Subcutaneous abdominal adipose tissue (tissue), 5 donors: Measurements from ENCODE around the gene CEP112.

ENCODE experiments used
- H3K27ac ChIP-seq: one replicate; pipeline ENCODE4 v1.7.0; 2013; ENCODE audit warnings: low read depth, mild to moderate bottlenecking, inconsistent platforms, low read length, moderate library complexity
- H3K27me3 ChIP-seq, 5 donors: one replicate each; pipeline ENCODE4 v1.7.0; 2013; ENCODE audit warnings: low read length in 5 of 5, inconsistent platforms in 1 of 5; ENCODE audit not compliant: control insufficient read depth in 5 of 5, insufficient read depth in 4 of 5
- H3K36me3 ChIP-seq, 5 donors: one replicate each; pipeline ENCODE4 v1.7.0; 2013; ENCODE audit warnings: low read length in 5 of 5; ENCODE audit not compliant: control insufficient read depth in 5 of 5, insufficient read depth in 5 of 5
- H3K4me1 ChIP-seq, 5 donors: one replicate each; pipeline ENCODE4 v1.7.0; 2013; ENCODE audit warnings: low read length in 5 of 5, mild to moderate bottlenecking in 3 of 5, moderate library complexity in 1 of 5; ENCODE audit not compliant: control insufficient read depth in 5 of 5, insufficient read depth in 5 of 5
- H3K4me3 ChIP-seq, 5 donors: one replicate each; pipeline ENCODE4 v1.7.0; 2013; ENCODE audit warnings: low read length in 5 of 5, low read depth in 1 of 5
- H3K9ac ChIP-seq, 5 donors: one replicate each; pipeline ENCODE4 v1.7.0; 2013; ENCODE audit warnings: low read length in 5 of 5, mild to moderate bottlenecking in 4 of 5, moderate library complexity in 3 of 5
- H3K9me3 ChIP-seq, 5 donors: one replicate each; pipeline ENCODE4 v1.7.0; 2013; ENCODE audit warnings: low read length in 5 of 5; ENCODE audit not compliant: control insufficient read depth in 5 of 5
- donor health status: healthy.
- donor health status: healthy.
- donor health status: healthy.
- donor health status: healthy.
- donor health status: healthy.

Gene CEP112

DNA sequence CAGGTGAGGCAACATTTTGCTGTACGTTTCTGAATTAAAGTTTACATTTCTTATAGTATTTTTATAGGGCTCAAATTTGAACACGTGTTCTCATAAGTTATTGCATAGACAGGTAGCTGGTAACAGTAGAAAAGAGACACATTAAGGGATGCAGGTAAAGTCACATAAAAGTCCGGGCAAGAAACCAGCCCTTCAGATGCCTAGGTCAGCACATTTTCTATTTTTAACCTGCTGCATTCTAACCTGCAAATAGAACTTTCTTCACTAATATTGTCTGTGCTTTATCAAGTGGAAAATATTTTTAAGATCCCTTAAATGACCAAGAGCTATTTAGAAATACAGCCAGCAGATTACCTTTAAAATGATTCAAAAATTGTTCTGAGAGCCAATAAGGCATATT, 323.1 kb downstream of the CEP112 start:
- Histone ChIP-seq H3K9me3 (no peaks in the 10 kb centered on the region), H3K27ac (no peak overlapping the region), H3K27me3 (no peaks in the 10 kb centered on the region), H3K36me3 (no peaks in the 10 kb centered on the region), H3K9ac (no peak overlapping the region), H3K4me3 (no peak overlapping the region), H3K4me1 (no peaks in the 10 kb centered on the region)

DNA sequence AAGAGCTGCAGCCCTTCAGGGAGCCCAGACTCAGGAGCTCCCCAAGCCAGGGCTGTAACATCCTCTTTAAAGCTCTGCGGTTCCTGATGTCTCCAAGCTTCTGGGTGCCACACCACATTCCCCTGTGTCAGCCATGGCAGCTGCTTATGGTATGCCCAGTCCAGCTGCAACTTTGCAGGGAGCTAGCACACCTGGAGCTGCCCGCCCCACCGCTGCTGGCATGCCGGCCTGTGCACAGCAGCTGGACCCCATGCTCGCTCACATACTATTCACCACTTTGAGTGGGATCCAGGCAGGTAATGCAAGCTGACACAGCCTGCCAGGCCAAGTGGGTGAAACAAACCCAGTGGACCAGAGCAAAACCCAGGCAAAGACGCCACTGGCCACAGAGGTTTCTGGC, 324.9 kb downstream of the CEP112 start:
- Histone ChIP-seq H3K4me1 (no peaks in the 10 kb centered on the region), H3K36me3 (no peaks in the 10 kb centered on the region), H3K9ac (no peak overlapping the region), H3K9me3 (no peaks in the 10 kb centered on the region), H3K27ac (no peak overlapping the region), H3K4me3 (no peak overlapping the region), H3K27me3 (no peaks in the 10 kb centered on the region)

DNA sequence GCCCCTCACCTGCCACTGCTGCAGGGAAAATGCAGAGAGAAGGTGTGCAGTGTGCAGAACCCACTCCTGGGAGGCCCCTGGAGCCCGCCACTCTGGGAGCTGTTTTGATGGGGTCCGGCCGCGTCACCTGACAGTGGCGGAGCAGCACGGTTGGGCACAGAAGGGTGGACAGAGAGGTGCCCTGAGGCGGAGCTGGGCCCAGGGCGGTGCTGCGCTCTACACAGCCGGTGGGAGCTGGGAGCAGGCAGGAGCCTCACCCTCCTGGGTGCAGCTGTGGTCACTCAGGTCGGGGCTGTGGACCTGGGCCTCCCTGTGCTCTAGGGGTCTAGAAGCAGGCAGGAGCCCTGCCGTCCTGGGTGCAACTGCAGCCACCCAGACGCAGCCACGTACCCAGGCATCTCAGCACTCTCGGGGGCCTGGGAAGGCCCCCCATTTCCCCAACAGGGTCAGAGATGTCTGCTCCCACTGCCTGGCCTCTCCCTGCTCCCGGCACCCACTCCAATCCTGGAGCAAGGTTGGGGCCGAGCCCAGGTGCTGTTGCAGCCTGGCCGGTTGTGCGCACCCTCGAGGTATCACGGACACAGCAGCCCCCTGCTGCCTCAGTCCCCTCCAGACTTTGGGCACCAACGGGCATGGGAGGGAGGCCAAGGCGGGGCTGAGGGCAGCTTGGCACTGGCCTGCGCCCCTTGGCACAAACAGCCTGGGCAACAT, 326.1 kb downstream of the CEP112 start:
- H3K9me3 ChIP-seq: no peaks in the 10 kb centered on the region
- no peaks in the 10 kb centered on the region for H3K4me1 ChIP-seq
- no peaks in the 10 kb centered on the region for H3K27me3 ChIP-seq
- H3K4me3 ChIP-seq: no peak overlapping the region
- H3K36me3 ChIP-seq: no peaks in the 10 kb centered on the region
- no peak overlapping the region for H3K27ac ChIP-seq
- H3K9ac ChIP-seq: no peak overlapping the region

DNA sequence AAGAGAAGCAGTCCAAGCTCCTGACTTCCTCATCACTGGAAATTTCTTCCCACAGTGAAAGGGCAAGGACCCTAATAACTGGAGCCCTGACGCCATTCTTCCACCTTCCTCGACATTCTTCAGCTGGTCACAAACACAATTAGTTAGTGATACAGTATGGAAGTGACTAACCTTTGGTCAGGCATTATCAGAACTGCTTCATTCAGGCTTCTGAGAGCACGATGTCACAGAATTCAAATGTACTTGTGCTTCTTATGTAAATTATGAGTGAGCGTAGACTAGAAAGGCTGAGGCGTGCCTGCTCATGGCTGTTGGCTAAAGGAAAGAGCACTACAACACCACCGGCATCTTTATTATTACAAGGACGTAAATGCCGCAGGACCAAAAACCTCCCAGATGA, 327.5 kb downstream of the CEP112 start:
- H3K27ac ChIP-seq: no peak overlapping the region
- no peaks in the 10 kb centered on the region for H3K27me3 ChIP-seq
- no peak overlapping the region for H3K4me3 ChIP-seq
- H3K9ac ChIP-seq: no peak overlapping the region
- no peaks in the 10 kb centered on the region for H3K4me1 ChIP-seq
- H3K9me3 ChIP-seq: no peaks in the 10 kb centered on the region
- H3K36me3 ChIP-seq: no peaks in the 10 kb centered on the region

DNA sequence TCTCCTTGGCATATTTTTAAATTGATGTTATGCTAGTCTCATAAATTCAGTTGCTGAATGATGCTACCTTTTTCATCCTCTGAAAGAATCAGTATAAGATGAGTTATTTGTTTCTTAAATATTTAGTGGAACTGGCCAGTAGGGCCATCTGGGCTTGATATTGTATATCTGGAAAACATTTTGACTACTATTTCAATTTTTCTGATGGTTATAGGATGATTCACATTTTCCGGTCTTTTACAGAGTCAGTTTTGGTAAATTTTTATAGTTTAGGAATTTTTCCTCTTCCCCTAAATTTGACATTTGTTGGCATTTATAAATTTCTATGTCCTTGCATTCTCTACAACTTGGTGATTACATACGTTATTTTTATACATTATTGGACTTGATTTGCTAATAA, 334.2 kb downstream of the CEP112 start:
- Histone ChIP-seq H3K4me1 (no peaks in the 10 kb centered on the region), H3K27me3 (no peaks in the 10 kb centered on the region), H3K9me3 (no peaks in the 10 kb centered on the region), H3K27ac (no peak overlapping the region), H3K9ac (no peak overlapping the region), H3K36me3 (no peaks in the 10 kb centered on the region), H3K4me3 (no peak overlapping the region)

DNA sequence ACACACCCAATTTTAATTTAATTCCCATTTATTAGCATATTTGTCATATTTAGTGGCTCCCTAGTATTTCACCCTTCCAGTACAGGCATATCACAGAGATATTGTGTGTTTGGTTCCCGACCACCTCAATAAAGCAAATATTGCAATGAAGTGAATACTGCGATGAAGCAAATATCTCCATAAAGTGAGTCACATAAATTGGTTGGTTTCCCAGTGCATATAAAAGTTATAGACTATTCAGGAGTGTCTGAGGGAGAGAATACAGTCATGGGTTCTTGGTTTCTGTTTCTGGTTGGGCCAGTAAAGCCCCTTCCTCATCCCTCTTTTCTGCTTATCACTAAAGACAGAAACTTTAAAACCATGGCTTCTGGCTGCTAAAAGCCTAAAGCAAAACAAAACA, 335.1 kb downstream of the CEP112 start:
- Histone ChIP-seq H3K4me1 (no peaks in the 10 kb centered on the region), H3K27ac (no peak overlapping the region), H3K4me3 (no peak overlapping the region), H3K9me3 (no peaks in the 10 kb centered on the region), H3K27me3 (no peaks in the 10 kb centered on the region), H3K36me3 (no peaks in the 10 kb centered on the region), H3K9ac (no peak overlapping the region)

DNA sequence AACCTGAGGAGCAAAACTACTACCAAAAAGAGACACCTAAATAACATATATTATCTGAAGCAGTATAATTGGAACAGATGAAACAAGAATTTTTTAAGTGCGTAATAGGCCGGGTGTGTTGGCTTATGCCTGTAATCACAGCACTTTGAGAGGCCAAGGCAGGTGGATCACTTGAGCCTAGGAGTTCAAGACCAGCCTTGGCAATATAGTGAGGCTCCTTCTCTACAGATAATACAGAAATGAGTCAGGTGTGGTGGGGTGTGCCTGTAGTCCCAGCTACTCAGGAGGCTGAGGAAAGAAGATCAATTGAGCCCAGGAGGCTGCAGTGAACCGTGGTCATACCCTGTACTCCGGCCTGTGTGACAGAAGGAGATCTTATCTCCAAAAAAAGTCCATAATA, 336.3 kb downstream of the CEP112 start:
- H3K4me1 ChIP-seq: no peaks in the 10 kb centered on the region

DNA sequence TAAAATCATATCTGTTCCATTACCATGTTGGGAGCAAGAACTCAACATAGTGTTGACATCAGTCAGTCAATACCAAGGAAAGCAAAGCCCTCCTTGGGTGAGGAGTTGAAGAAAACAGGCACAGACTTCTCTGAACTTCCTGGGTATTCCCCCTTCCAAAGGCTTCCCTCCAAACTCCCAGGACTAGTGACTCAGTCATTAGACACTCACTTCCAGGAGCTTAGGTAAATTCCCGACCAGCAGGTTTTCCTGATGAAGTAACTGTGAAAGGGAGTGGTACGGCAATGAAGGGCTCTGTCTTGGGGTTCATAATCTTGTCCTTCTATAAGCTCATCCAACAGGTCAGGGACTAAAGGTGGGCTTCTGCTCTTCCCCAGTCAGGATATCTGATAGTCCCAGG, 336.7 kb downstream of the CEP112 start:
- Histone ChIP-seq H3K9ac (no peak overlapping the region), H3K9me3 (no peaks in the 10 kb centered on the region), H3K27ac (no peak overlapping the region), H3K4me1 (no peaks in the 10 kb centered on the region), H3K36me3 (peaks cover 0 to 5% (median 0%) of the 10 kb centered on the region in 5 donors), H3K27me3 (no peaks in the 10 kb centered on the region), H3K4me3 (no peak overlapping the region)

More for the DNA sequence above, 336.3 kb downstream of the CEP112 start:
- Histone ChIP-seq H3K27ac (no peak overlapping the region), H3K36me3 (peaks cover 0 to 5% (median 0%) of the 10 kb centered on the region in 5 donors), H3K4me3 (no peak overlapping the region), H3K9me3 (no peaks in the 10 kb centered on the region), H3K27me3 (no peaks in the 10 kb centered on the region), H3K9ac (no peak overlapping the region)

DNA sequence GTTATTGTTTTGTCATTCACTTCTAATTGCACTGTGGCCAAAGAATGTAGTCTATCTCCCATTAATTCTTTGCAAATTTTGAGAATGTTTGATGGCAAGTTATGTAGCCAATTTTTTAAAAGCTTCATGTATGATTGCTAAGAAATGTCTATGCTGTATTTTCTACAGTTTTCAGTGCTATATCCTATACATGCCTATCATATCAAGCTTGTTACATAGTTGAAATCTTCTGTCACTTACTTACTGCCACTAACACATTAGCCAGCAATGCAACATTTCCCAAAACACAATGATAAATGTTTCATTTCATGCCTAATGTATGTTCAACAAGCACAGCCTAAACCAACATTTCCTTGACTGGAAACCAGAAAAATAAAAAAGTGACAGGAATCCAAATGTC, 338.1 kb downstream of the CEP112 start:
- Histone ChIP-seq H3K36me3 (peaks cover 0 to 5% (median 0%) of the 10 kb centered on the region in 5 donors), H3K4me1 (no peaks in the 10 kb centered on the region), H3K4me3 (no peak overlapping the region), H3K27me3 (no peaks in the 10 kb centered on the region), H3K9me3 (no peaks in the 10 kb centered on the region), H3K27ac (no peak overlapping the region), H3K9ac (no peak overlapping the region)

DNA sequence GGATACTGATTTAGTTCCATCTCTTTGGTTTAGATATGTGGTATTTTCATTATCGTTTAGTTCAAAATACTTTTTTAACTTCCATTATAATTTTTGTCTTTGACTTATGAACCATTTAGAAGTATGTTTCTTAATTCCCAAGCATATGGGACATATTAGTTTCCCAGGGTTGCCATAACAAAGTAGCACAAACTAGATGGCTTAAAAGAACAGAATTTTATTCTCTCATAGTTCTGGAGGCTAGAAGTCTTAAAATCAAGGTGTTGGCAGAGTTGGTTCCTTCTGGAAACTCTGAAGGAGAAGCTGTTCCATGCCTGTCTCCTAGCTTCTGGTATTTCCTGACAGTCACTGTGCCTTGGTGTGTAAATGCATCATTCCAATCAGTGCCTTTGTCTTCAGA, 339.0 kb downstream of the CEP112 start:
- no peak overlapping the region for H3K27ac ChIP-seq
- H3K27me3 ChIP-seq: no peaks in the 10 kb centered on the region
- no peaks in the 10 kb centered on the region for H3K4me1 ChIP-seq
- no peak overlapping the region for H3K9ac ChIP-seq
- H3K4me3 ChIP-seq: no peak overlapping the region
- H3K9me3 ChIP-seq: no peaks in the 10 kb centered on the region
- H3K36me3 ChIP-seq: peaks cover 0 to 5% (median 0%) of the 10 kb centered on the region in 5 donors
